ENCODE data around the gene GPR87.

GRCh38 chr3:151356794-151357462 is 40.3 kb upstream of the GPR87 start:
- TF ChIP-seq L3MBTL2 (conservative IDR thresholded peaks at IDR 0.05) (no peak), ELF4 (IDR thresholded peaks at IDR 0.05) (no peak), ZNF384 (IDR thresholded peaks at IDR 0.05) (no peak), FOXM1 (IDR thresholded peaks at IDR 0.05; ENCODE audit: borderline replicate concordance) (no peak), SP1 (IDR thresholded peaks at IDR 0.05) (no peak), SUZ12 (IDR thresholded peaks at IDR 0.05) (no peak), HDGF (IDR thresholded peaks at IDR 0.05; ENCODE audit: borderline replicate concordance) (no peak), PKNOX1 (IDR thresholded peaks at IDR 0.05) (no peak), TARDBP (IDR thresholded peaks at IDR 0.05) (no peak), BHLHE40 (IDR thresholded peaks at IDR 0.05; ENCODE audit: borderline replicate concordance) (no peak), LEF1 (IDR thresholded peaks at IDR 0.05; ENCODE audit: borderline replicate concordance) (no peak), FOXA1 (IDR thresholded peaks at IDR 0.05) (no peak), FOXK2 (IDR thresholded peaks at IDR 0.05) (no peak), ARNT (IDR thresholded peaks at IDR 0.05) (no peak)
